ENCODE data around the gene ADGRA1. TPM values are rescaled to one million over a fixed set of nuclear protein-coding genes. Genes with fewer than 3 reads are reported as not detected.
"Not testable (repeated sequence)": the region's sequence is repeated elsewhere in the genome, so short reads cannot be mapped to it uniquely, and the experiment has no call there.

ADGRA1 gene
- total RNA-seq, 4 donors from 2014 or later, result 0.13 TPM; not detected in 3

- Histone ChIP-seq H3K4me3 (no peak overlapping the region), H3K36me3 (no peaks in the 10 kb centered on the region), H3K27ac (no peak overlapping the region), H3K9me3 (peaks cover 0 to 6% (median 0%) of the 10 kb centered on the region in 3 donors), H3K27me3 (peaks cover 24% of the 10 kb centered on the region), H3K4me1 (no peaks in the 10 kb centered on the region)
- ATAC-seq, result no peak
- TF ChIP-seq EP300 (IDR thresholded peaks at IDR 0.05), result no peak
- WGBS, 2 donors (ENCODE audit: low coverage in 1 of 2), result 80 to 83% methylated on average over 4 to 9 of the region's 15 CpGs
These were observed 86.3 kb downstream of the ADGRA1 start for GRCh38 chr10:133173860-133174640.

- peaks cover 27% of the 10 kb centered on the region for H3K27me3 ChIP-seq
- H3K36me3 ChIP-seq, result no peaks in the 10 kb centered on the region
- no peak for TF ChIP-seq POLR2AphosphoS5 (IDR thresholded peaks at IDR 0.05)
- TF ChIP-seq CTCF (IDR thresholded peaks at IDR 0.05), result no peak
- TF ChIP-seq POLR2A (IDR thresholded peaks at IDR 0.05), result no peak
- no peak for TF ChIP-seq EP300 (IDR thresholded peaks at IDR 0.05)
- no peaks in the 10 kb centered on the region for H3K4me1 ChIP-seq
- H3K4me3 ChIP-seq, result no peak overlapping the region
- peaks cover 0 to 6% (median 0%) of the 10 kb centered on the region in 3 donors for H3K9me3 ChIP-seq
- H3K27ac ChIP-seq, result no peak overlapping the region
- WGBS, 2 donors (ENCODE audit: low coverage in 1 of 2), result 59 to 76% methylated on average over 3 of the region's 3 CpGs
- ATAC-seq, result no peak
These were observed 87.1 kb downstream of the ADGRA1 start for GRCh38 chr10:133174689-133175263.

- not testable (repeated sequence) for H3K36me3 ChIP-seq, H3K4me3 ChIP-seq, H3K9me3 ChIP-seq, ATAC-seq, H3K4me1 ChIP-seq, H3K27ac ChIP-seq
- peaks cover 30% of the 10 kb centered on the region for H3K27me3 ChIP-seq
- 81 to 82% methylated on average over 4 of the region's 4 CpGs for WGBS, 2 donors (ENCODE audit: low coverage in 1 of 2)
These were observed 87.9 kb downstream of the ADGRA1 start for GRCh38 chr10:133175624-133176023.

- no peaks in the 10 kb centered on the region for H3K4me1 ChIP-seq
- H3K27me3 ChIP-seq, result peaks cover 40% of the 10 kb centered on the region
- peaks cover 0 to 6% (median 0%) of the 10 kb centered on the region in 3 donors for H3K9me3 ChIP-seq
- no peaks in the 10 kb centered on the region for H3K36me3 ChIP-seq
- TF ChIP-seq POLR2A (IDR thresholded peaks at IDR 0.05) (no peak), POLR2AphosphoS5 (IDR thresholded peaks at IDR 0.05) (no peak), EP300 (IDR thresholded peaks at IDR 0.05) (no peak), CTCF (IDR thresholded peaks at IDR 0.05) (no peak)
- H3K4me3 ChIP-seq, result no peak overlapping the region
- WGBS, 2 donors (ENCODE audit: low coverage in 1 of 2), result 100% methylated on average over 3 of the region's 4 CpGs; no CpG with 5 or more reads in 1 of the 2 donors
- H3K27ac ChIP-seq, result no peak overlapping the region
- no peak for ATAC-seq
These were observed 88.8 kb downstream of the ADGRA1 start for GRCh38 chr10:133176546-133176945.

- 89 to 94% methylated on average over 9 to 12 of the region's 12 CpGs for WGBS, 2 donors (ENCODE audit: low coverage in 1 of 2)
- Histone ChIP-seq H3K36me3 (no peaks in the 10 kb centered on the region), H3K27me3 (peaks cover 48% of the 10 kb centered on the region), H3K4me3 (no peak overlapping the region), H3K4me1 (no peaks in the 10 kb centered on the region), H3K9me3 (peaks cover 0 to 4% (median 0%) of the 10 kb centered on the region in 3 donors), H3K27ac (no peak overlapping the region)
- no peak for TF ChIP-seq CTCF (IDR thresholded peaks at IDR 0.05)
- TF ChIP-seq POLR2A (IDR thresholded peaks at IDR 0.05), result no peak
- TF ChIP-seq EP300 (IDR thresholded peaks at IDR 0.05), result no peak
- TF ChIP-seq POLR2AphosphoS5 (IDR thresholded peaks at IDR 0.05), result no peak
- no peak for ATAC-seq
These were observed 89.8 kb downstream of the ADGRA1 start for GRCh38 chr10:133177380-133178157.
